ACC112 (cell line): ENCODE measurements around the gene RRBP1.

Experiments
- H2AFZ ChIP-seq: fragments of 200-600 bp; sonication (generic); one replicate; pipeline ENCODE4 v1.6.0; 2017; ENCODE audit warnings: antibody characterized with exemption, low read length; ENCODE audit not compliant: unreplicated experiment
- H3K27ac ChIP-seq: fragments of 200-600 bp; sonication (generic); 2 replicates; pipeline ENCODE4 v1.5.1; 2014; ENCODE audit warnings: low read depth, mild to moderate bottlenecking, antibody characterized with exemption, low read length, moderate library complexity
- H3K27me3 ChIP-seq: fragments of 200-600 bp; sonication (generic); 2 replicates; pipeline ENCODE4 v1.6.1; 2014; ENCODE audit warnings: mild to moderate bottlenecking, antibody characterized with exemption, low read length, moderate library complexity, mixed read lengths; ENCODE audit not compliant: insufficient read depth
- H3K36me3 ChIP-seq: fragments of 200-600 bp; sonication (generic); 2 replicates; pipeline ENCODE4 v1.6.1; 2016; ENCODE audit warnings: mild to moderate bottlenecking, antibody characterized with exemption, low read length, moderate library complexity, mixed read lengths; ENCODE audit not compliant: insufficient read depth
- H3K4me1 ChIP-seq: fragments of 200-600 bp; sonication (generic); one replicate; pipeline ENCODE4 v1.6.1; 2016; ENCODE audit warnings: low read length, mixed read lengths; ENCODE audit not compliant: insufficient read depth, unreplicated experiment, control insufficient read depth
- H3K4me3 ChIP-seq: fragments of 200-600 bp; sonication (generic); 2 replicates; pipeline ENCODE4 v1.5.1; 2014; ENCODE audit warnings: mild to moderate bottlenecking, low read depth, low read length
- H3K79me2 ChIP-seq: fragments of 200-600 bp; sonication (generic); one replicate; pipeline ENCODE4 v1.6.0; 2016; ENCODE audit warnings: low read length; ENCODE audit not compliant: control insufficient read depth, unreplicated experiment, insufficient read depth

RRBP1 gene

GRCh38 chr20:17694767-17695166 lies 12.7 kb upstream of the RRBP1 start:
- Histone ChIP-seq H3K79me2 (no peaks in the 10 kb centered on the region), H3K27ac (no peak overlapping the region), H3K27me3 (peaks cover 24% of the 10 kb centered on the region), H3K4me1 (no peaks in the 10 kb centered on the region), H2AFZ (no peak overlapping the region), H3K36me3 (no peaks in the 10 kb centered on the region), H3K4me3 (no peak overlapping the region)

- Histone ChIP-seq H2AFZ (no peak overlapping the region), H3K27ac (no peak overlapping the region)
Observed at GRCh38 chr20:17693444-17694001, 11.5 kb upstream of the RRBP1 start.

DNA sequence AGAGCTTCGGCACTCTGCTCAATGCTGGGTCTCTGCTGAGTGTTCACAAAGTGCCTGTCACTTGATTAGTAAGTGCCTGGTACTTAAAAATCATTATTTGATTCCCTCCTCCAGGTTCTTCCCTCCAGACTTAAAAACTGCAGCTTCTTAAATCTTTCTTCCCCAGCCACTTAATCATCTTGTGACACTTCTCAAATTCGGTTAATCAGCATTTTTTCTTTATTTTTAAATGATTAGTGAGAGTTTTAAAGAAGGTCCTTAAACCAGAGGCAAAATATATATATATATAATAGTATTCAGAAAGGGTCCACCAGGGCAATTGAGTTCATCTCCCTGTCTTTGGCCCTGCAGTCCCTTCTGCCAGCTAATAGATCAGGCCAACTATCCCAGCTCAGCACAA lies 9.7 kb upstream of the RRBP1 start:
- no peaks in the 10 kb centered on the region for H3K79me2 ChIP-seq
- no peaks in the 10 kb centered on the region for H3K4me1 ChIP-seq
- no peaks in the 10 kb centered on the region for H3K36me3 ChIP-seq
- no peak overlapping the region for H2AFZ ChIP-seq
- H3K27me3 ChIP-seq: peaks cover 51% of the 10 kb centered on the region
- H3K4me3 ChIP-seq: no peak overlapping the region
- H3K27ac ChIP-seq: no peak overlapping the region

More at GRCh38 chr20:17693444-17694001, 11.5 kb upstream of the RRBP1 start:
- Histone ChIP-seq H3K4me3 (no peak overlapping the region), H3K4me1 (no peaks in the 10 kb centered on the region), H3K27me3 (peaks cover 35% of the 10 kb centered on the region), H3K36me3 (no peaks in the 10 kb centered on the region), H3K79me2 (no peaks in the 10 kb centered on the region)

DNA sequence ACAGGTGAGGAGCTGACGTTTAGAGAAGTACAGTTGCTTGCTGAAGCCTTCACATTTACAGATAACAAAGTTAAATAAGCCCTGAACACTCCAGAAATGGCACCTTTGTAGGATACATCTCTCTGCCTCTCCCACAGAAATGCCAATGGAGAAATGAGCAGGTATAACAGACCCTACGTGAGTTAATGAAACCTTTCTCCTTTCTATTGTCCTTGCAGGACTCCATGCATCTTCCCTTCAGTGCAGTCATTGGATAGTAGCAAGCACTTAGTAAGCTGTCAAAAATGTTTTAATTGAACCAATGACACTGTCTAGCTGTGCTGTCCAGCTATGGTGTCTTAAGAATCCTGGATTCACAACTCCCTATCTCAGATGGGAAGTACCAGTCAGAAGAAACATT lies 8.1 kb upstream of the RRBP1 start:
- Histone ChIP-seq H2AFZ (no peak overlapping the region), H3K4me1 (no peaks in the 10 kb centered on the region), H3K36me3 (no peaks in the 10 kb centered on the region), H3K27ac (no peak overlapping the region), H3K4me3 (no peak overlapping the region), H3K27me3 (peaks cover 66% of the 10 kb centered on the region), H3K79me2 (no peaks in the 10 kb centered on the region)

GRCh38 chr20:17688965-17689364 lies 6.9 kb upstream of the RRBP1 start:
- no peak overlapping the region for H2AFZ ChIP-seq
- no peaks in the 10 kb centered on the region for H3K36me3 ChIP-seq
- no peaks in the 10 kb centered on the region for H3K4me1 ChIP-seq
- H3K79me2 ChIP-seq: no peaks in the 10 kb centered on the region
- H3K27me3 ChIP-seq: peaks cover 75% of the 10 kb centered on the region
- H3K4me3 ChIP-seq: no peak overlapping the region
- H3K27ac ChIP-seq: no peak overlapping the region

DNA sequence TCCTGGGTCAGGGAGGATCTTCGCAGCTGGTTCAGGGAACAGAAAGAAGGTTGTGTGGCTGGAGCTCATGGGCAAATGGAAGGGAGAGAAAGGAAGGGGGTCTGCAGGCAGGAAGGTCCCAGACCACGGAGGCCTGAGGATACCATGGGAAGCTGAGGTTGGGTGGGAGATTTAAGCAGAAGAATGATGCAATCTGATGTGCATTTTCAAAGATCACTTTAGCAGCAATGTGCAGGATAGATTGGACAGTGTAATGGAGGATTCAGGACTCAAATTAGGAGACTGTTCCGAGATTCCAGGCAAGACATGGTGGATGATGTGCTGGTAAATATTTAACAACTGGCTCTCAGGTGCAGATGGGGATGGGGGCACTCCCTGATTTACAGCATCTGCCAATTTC lies 5.8 kb upstream of the RRBP1 start:
- Histone ChIP-seq H3K4me1 (peaks cover 2% of the 10 kb centered on the region), H3K36me3 (no peaks in the 10 kb centered on the region), H3K27ac (no peak overlapping the region), H3K79me2 (no peaks in the 10 kb centered on the region), H3K4me3 (no peak overlapping the region), H3K27me3 (peaks cover 76% of the 10 kb centered on the region), H2AFZ (no peak overlapping the region)

GRCh38 chr20:17685168-17685567 lies 3.1 kb upstream of the RRBP1 start:
- Histone ChIP-seq H3K4me1 (peaks cover 4% of the 10 kb centered on the region), H3K27ac (no peak overlapping the region), H3K79me2 (peaks cover 16% of the 10 kb centered on the region), H3K27me3 (peaks cover 62% of the 10 kb centered on the region), H2AFZ (no peak overlapping the region), H3K36me3 (no peaks in the 10 kb centered on the region), H3K4me3 (no peak overlapping the region)

- Histone ChIP-seq H3K4me1 (peaks cover 13% of the 10 kb centered on the region), H3K36me3 (peaks cover 6% of the 10 kb centered on the region), H3K4me3 (no peak overlapping the region), H3K27ac (no peak overlapping the region), H2AFZ (no peak overlapping the region), H3K27me3 (peaks cover 53% of the 10 kb centered on the region), H3K79me2 (peaks cover 25% of the 10 kb centered on the region)
Observed at GRCh38 chr20:17684077-17684888, 2.2 kb upstream of the RRBP1 start.

DNA sequence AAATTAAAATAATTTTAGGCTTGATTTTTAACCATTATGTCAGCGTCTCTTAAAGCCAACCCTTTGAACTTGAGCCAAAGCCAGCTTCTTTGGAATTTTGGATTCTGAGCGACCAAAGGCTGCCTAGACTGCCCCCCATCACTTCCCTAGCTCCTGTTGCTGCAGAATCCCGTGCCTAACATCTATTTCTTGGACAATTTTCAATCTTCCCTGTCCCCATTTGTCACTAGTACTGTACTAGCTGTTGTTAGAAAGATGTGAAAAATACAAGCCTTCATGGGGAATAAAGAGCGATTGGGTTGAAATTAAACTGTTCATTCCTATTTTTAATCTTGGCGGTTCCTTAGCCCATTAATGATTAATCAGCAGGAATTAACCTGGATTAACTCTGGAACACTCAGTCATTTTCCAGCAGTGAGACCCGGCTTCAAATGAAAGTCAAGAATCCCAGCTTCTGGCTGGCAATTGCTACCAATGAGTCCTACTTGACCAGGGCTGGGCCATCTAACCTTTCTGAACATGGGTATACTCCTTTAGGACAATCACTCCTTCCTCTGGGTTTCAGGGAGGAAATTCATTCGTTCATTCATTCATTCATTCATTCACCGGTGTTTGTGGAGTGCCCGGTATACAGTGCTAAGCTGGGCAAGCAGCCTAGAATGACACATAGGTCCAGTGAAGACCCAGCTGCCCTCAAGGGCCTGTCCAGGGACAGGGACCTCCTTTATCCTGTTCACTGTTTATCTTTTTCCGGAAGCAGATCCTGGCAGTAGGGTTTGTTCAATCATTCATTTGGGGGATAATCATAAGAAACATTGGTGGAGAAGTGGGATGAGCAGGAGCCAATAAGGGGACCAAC lies 1.4 kb upstream of the RRBP1 start:
- Histone ChIP-seq H3K4me1 (peaks cover 22% of the 10 kb centered on the region), H3K27ac (no peak overlapping the region), H3K27me3 (peaks cover 46% of the 10 kb centered on the region), H3K36me3 (peaks cover 12% of the 10 kb centered on the region), H2AFZ (no peak overlapping the region), H3K4me3 (no peak overlapping the region), H3K79me2 (peaks cover 34% of the 10 kb centered on the region)

GRCh38 chr20:17682889-17683198 lies 802 bp upstream of the RRBP1 start:
- peaks cover 16% of the 10 kb centered on the region for H3K36me3 ChIP-seq
- H3K4me1 ChIP-seq: peaks cover 25% of the 10 kb centered on the region
- H3K79me2 ChIP-seq: peaks cover 40% of the 10 kb centered on the region
- H3K27me3 ChIP-seq: peaks cover 42% of the 10 kb centered on the region
- peak overlapping the region; percentile 83 for H2AFZ ChIP-seq
- H3K4me3 ChIP-seq: peak overlapping the region; percentile 80
- no peak overlapping the region for H3K27ac ChIP-seq
